HCT116 (cell line): Measurements from ENCODE around the gene SAMMSON. TPM values are rescaled to one million over a fixed set of nuclear protein-coding genes. Genes with fewer than 3 reads are reported as not detected.

ENCODE experiments used
- ATAC-seq: fragments of 200-7000 bp; cut with Tn5 transposase; 2 replicates; pipeline ENCODE4 v1.9.1; 2020; ENCODE audit warnings: mild to moderate bottlenecking, moderate library complexity
- BruUV-seq: library from RNA; stranded (reverse); fragments of 400-500 nt; replicated peaks from 2 replicates; lab custom pipeline; 2021; lab: Mats Ljungman, UMichigan
- CTCF ChIA-PET: fragments of 300-600 bp; sonication (Branson Sonifier 250); formaldehyde crosslinking; loops from one replicate; lab custom pipeline; 2021; ENCODE audit warnings: antibody characterized with exemption; lab: Charles Lee
- POLR2A ChIA-PET: fragments of 300-600, 350-600 bp; sonication (Branson Sonifier 250); formaldehyde crosslinking; loops from one replicate; lab custom pipeline; 2021; ENCODE audit warnings: antibody characterized with exemption; lab: Charles Lee
- RAD21 ChIA-PET, 2 experiments: fragments of 300-600 bp; sonication (Branson Sonifier 250); formaldehyde crosslinking; loops; one replicate each; lab custom pipeline; 2023; ENCODE audit warnings: low total read pairs in 2 of 2; ENCODE audit not compliant: uncharacterized antibody in 2 of 2, unreplicated experiment in 2 of 2, low non-redundant PET in 1 of 2; lab: Charles Lee
- DNase-seq: peaks from one replicate; pipeline ENCODE4 v3.0.0-alpha.2; 2010; ENCODE audit warnings: low read depth, low spot score
- H2AFZ ChIP-seq: fragments of 200-600 bp; shearing (Covaris generic), sonication (generic); 2 replicates; pipeline ENCODE4 v1.6.1; 2017; ENCODE audit warnings: low read depth, mixed run types, mixed read lengths, antibody characterized with exemption, low read length; ENCODE audit not compliant: poor library complexity, severe bottlenecking
- H3K27ac ChIP-seq: 2 replicates; pipeline ENCODE4 v1.5.1; 2012; ENCODE audit warnings: low read depth, low read length
- H3K27me3 ChIP-seq: fragments of 200-600 bp; sonication (generic); 2 replicates; pipeline ENCODE4 v1.6.1; 2016; ENCODE audit warnings: mixed run types, low read length, mixed read lengths; ENCODE audit not compliant: insufficient read depth
- H3K36me3 ChIP-seq, 2 experiments: fragments of 200-500 bp in 1 of 2; fragments of 200-600 bp in 1 of 2; sonication (Bioruptor generic) in 1 of 2; sonication (generic) in 1 of 2; 2 replicates each; pipeline versions ENCODE4 v1.5.1 to v1.6.1; 2014 to 2016; ENCODE audit warnings: low read length in 2 of 2, inconsistent platforms in 1 of 2, mixed read lengths in 1 of 2, mixed run types in 1 of 2; ENCODE audit not compliant: insufficient read depth in 2 of 2, control insufficient read depth in 1 of 2
- H3K4me1 ChIP-seq, 2 experiments: fragments of 200-600 bp in 1 of 2; sonication (generic) in 1 of 2; 2 replicates each; pipeline versions ENCODE4 v1.5.1 to v1.6.1; 2012 to 2017; ENCODE audit warnings: low read length in 2 of 2, inconsistent platforms in 1 of 2, mild to moderate bottlenecking in 1 of 2, mixed read lengths in 1 of 2, mixed run types in 1 of 2, moderate library complexity in 1 of 2; ENCODE audit not compliant: insufficient read depth in 2 of 2, control insufficient read depth in 1 of 2
- H3K4me2 ChIP-seq: fragments of 200-600 bp; sonication (generic); 2 replicates; pipeline ENCODE4 v1.6.1; 2017; ENCODE audit warnings: mixed run types, low read length, mixed read lengths
- H3K4me3 ChIP-seq, 2 experiments: fragments of 200-600 bp in 1 of 2; sonication (generic) in 1 of 2; replicated peaks in 1 of 2; 2 replicates each; pipeline ENCODE4 v1.5.1; 2011 to 2016; ENCODE audit warnings: low read length in 2 of 2, control low read depth in 1 of 2, low read depth in 1 of 2, mild to moderate bottlenecking in 1 of 2, mixed read lengths in 1 of 2, mixed run types in 1 of 2
- H3K79me2 ChIP-seq: fragments of 200-600 bp; sonication (generic); 2 replicates; pipeline ENCODE4 v1.6.1; 2017; ENCODE audit warnings: mild to moderate bottlenecking, mixed run types, low read length, moderate library complexity, mixed read lengths; ENCODE audit not compliant: insufficient read depth
- H3K9ac ChIP-seq: fragments of 200-600 bp; sonication (generic); 2 replicates; pipeline ENCODE4 v1.6.1; 2016; ENCODE audit warnings: low read length, mixed read lengths
- H3K9me2 ChIP-seq: fragments of 200-600 bp; sonication (generic), shearing (Covaris generic); 2 replicates; pipeline ENCODE4 v1.6.1; 2017; ENCODE audit warnings: mixed run types, mild to moderate bottlenecking, moderate library complexity; ENCODE audit not compliant: insufficient read depth
- H3K9me3 ChIP-seq, 2 experiments: fragments of 200-500 bp in 1 of 2; fragments of 200-600 bp in 1 of 2; sonication (Bioruptor generic) in 1 of 2; sonication (generic) in 1 of 2; 2 replicates each; pipeline ENCODE4 v1.6.1; 2014 to 2017; ENCODE audit warnings: low read length in 2 of 2, mixed read lengths in 2 of 2, inconsistent platforms in 1 of 2, low read depth in 1 of 2, mild to moderate bottlenecking in 1 of 2, mixed run types in 1 of 2, moderate library complexity in 1 of 2; ENCODE audit not compliant: control insufficient read depth in 1 of 2, insufficient read depth in 1 of 2
- H4K20me1 ChIP-seq: fragments of 200-600 bp; sonication (generic), shearing (Covaris generic); 2 replicates; pipeline ENCODE4 v1.6.1; 2017; ENCODE audit warnings: mixed run types, mild to moderate bottlenecking, moderate library complexity; ENCODE audit not compliant: insufficient read depth
- EGR1 ChIP-seq: IDR thresholded peaks from 2 replicates; pipeline ENCODE4 v1.6.1; 2012; ENCODE audit warnings: low read depth
- FOSL1 ChIP-seq: IDR thresholded peaks from 2 replicates; pipeline ENCODE4 v1.6.1; 2012; ENCODE audit warnings: low read depth
- POLR2A ChIP-seq: IDR thresholded peaks from 2 replicates; pipeline ENCODE4 v1.7.0; 2011; ENCODE audit warnings: borderline replicate concordance; ENCODE audit not compliant: insufficient read depth, insufficient read length; ENCODE audit errors: extremely low read depth
- TCF7L2 ChIP-seq: IDR thresholded peaks from 2 replicates; pipeline ENCODE4 v1.7.0; 2011; ENCODE audit warnings: borderline replicate concordance, inconsistent platforms; ENCODE audit not compliant: insufficient read depth, insufficient read length; ENCODE audit errors: extremely low read depth
- YY1 ChIP-seq: IDR thresholded peaks from 2 replicates; pipeline ENCODE4 v1.6.1; 2011; ENCODE audit warnings: low read length, low read depth, moderate library complexity, mild to moderate bottlenecking; ENCODE audit not compliant: insufficient replicate concordance; ENCODE audit errors: extremely low read depth
- ZBTB33 ChIP-seq: IDR thresholded peaks from 2 replicates; pipeline ENCODE4 v1.6.1; 2011; ENCODE audit warnings: mild to moderate bottlenecking, low read length, moderate library complexity; ENCODE audit not compliant: insufficient replicate concordance; ENCODE audit errors: extremely low read depth
- ZFX ChIP-seq: fragments of 450-650 bp; IDR thresholded peaks from 2 replicates; pipeline ENCODE4 v1.6.1; 2017
- intact Hi-C: fragments of 100-400 bp; cut with micrococcal nuclease; formaldehyde crosslinking; loops from 2 replicates; pipeline ENCODE4 v1.10.0; 2022
- total RNA-seq: library from RNA; stranded (reverse); gene quantifications from one replicate; pipeline ENCODE4 v1.2.1, GENCODE V29; 2021; ENCODE audit not compliant: unreplicated experiment
- TF ChIP-seq, protein P1 (sequence below): IDR thresholded peaks from 2 replicates; pipeline ENCODE4 v1.6.1; 2012; ENCODE audit warnings: low read depth
- TF ChIP-seq, protein P2 (sequence below), 3 experiments: fragments of 200-600 bp in 1 of 3; sonication (generic) in 1 of 3; IDR thresholded peaks in 2 of 3; conservative IDR thresholded peaks in 1 of 3; 2 replicates each; pipeline ENCODE4 v1.5.1; 2012 to 2017; ENCODE audit warnings: low read depth in 2 of 3, low read length in 2 of 3, antibody characterized with exemption in 1 of 3, borderline replicate concordance in 1 of 3, control low read depth in 1 of 3, mild to moderate bottlenecking in 1 of 3, mixed read lengths in 1 of 3, mixed run types in 1 of 3, moderate library complexity in 1 of 3; ENCODE audit not compliant: insufficient read depth in 1 of 3

Gene SAMMSON
- total RNA-seq, 1 experiment from 2014 or later, result not detected

- no peaks in the 10 kb centered on the region for H3K36me3 ChIP-seq
- H3K79me2 ChIP-seq, result no peaks in the 10 kb centered on the region
- DNase-seq (no peak), ATAC-seq (no peak)
- no peaks in the 10 kb centered on the region for H4K20me1 ChIP-seq
- no peaks in the 10 kb centered on the region for H3K9me2 ChIP-seq
- no TSS peak for BruUV-seq
- no peak overlapping the region for H3K4me3 ChIP-seq
- intact Hi-C loops, result no loop called here
- H3K4me1 ChIP-seq, result no peaks in the 10 kb centered on the region
- H3K9me3 ChIP-seq, result no peaks in the 10 kb centered on the region
- H3K9ac ChIP-seq, result no peak overlapping the region
- ChIA-PET CTCF (no interaction called here), POLR2A (no interaction called here), RAD21 (no interaction called here)
- TF ChIP-seq YY1 (no peak), ZFX (no peak), EGR1 (no peak), ZBTB33 (no peak), FOSL1 (no peak), TCF7L2 (no peak), POLR2A (no peak)
- TF ChIP-seq, protein P1, sequence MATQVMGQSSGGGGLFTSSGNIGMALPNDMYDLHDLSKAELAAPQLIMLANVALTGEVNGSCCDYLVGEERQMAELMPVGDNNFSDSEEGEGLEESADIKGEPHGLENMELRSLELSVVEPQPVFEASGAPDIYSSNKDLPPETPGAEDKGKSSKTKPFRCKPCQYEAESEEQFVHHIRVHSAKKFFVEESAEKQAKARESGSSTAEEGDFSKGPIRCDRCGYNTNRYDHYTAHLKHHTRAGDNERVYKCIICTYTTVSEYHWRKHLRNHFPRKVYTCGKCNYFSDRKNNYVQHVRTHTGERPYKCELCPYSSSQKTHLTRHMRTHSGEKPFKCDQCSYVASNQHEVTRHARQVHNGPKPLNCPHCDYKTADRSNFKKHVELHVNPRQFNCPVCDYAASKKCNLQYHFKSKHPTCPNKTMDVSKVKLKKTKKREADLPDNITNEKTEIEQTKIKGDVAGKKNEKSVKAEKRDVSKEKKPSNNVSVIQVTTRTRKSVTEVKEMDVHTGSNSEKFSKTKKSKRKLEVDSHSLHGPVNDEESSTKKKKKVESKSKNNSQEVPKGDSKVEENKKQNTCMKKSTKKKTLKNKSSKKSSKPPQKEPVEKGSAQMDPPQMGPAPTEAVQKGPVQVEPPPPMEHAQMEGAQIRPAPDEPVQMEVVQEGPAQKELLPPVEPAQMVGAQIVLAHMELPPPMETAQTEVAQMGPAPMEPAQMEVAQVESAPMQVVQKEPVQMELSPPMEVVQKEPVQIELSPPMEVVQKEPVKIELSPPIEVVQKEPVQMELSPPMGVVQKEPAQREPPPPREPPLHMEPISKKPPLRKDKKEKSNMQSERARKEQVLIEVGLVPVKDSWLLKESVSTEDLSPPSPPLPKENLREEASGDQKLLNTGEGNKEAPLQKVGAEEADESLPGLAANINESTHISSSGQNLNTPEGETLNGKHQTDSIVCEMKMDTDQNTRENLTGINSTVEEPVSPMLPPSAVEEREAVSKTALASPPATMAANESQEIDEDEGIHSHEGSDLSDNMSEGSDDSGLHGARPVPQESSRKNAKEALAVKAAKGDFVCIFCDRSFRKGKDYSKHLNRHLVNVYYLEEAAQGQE, result no peak
- TF ChIP-seq, protein P2, sequence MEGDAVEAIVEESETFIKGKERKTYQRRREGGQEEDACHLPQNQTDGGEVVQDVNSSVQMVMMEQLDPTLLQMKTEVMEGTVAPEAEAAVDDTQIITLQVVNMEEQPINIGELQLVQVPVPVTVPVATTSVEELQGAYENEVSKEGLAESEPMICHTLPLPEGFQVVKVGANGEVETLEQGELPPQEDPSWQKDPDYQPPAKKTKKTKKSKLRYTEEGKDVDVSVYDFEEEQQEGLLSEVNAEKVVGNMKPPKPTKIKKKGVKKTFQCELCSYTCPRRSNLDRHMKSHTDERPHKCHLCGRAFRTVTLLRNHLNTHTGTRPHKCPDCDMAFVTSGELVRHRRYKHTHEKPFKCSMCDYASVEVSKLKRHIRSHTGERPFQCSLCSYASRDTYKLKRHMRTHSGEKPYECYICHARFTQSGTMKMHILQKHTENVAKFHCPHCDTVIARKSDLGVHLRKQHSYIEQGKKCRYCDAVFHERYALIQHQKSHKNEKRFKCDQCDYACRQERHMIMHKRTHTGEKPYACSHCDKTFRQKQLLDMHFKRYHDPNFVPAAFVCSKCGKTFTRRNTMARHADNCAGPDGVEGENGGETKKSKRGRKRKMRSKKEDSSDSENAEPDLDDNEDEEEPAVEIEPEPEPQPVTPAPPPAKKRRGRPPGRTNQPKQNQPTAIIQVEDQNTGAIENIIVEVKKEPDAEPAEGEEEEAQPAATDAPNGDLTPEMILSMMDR (IDR thresholded peaks at IDR 0.05 in 2 of 3, conservative IDR thresholded peaks at IDR 0.05 in 1 of 3; ENCODE audit: borderline replicate concordance in 1 of 3, insufficient read depth in 1 of 3, low read depth in 2 of 3, low read length in 2 of 3), result no peak
- no peak overlapping the region for H3K27ac ChIP-seq
- H3K4me2 ChIP-seq, result no peak overlapping the region
- no peak overlapping the region for H2AFZ ChIP-seq
- H3K27me3 ChIP-seq, result no peaks in the 10 kb centered on the region
These were observed 95.7 kb downstream of the SAMMSON start for GRCh38 chr3:70095260-70095659.
